Mesodermal cell (in vitro differentiated cells): ENCODE measurements around the gene AHCY.
A peak's percentile ranks its signal among the peaks of the same experiment; 100 is the strongest.
"Not testable (repeated sequence)": the region's sequence is repeated elsewhere in the genome, so short reads cannot be mapped to it uniquely, and the experiment has no call there.

Experiments
- H3K27ac ChIP-seq: 2 replicates; pipeline ENCODE4 v1.7.0; 2013; ENCODE audit warnings: mild to moderate bottlenecking, low read depth, low read length, moderate library complexity; ENCODE audit not compliant: severe bottlenecking
- H3K36me3 ChIP-seq: 2 replicates; pipeline ENCODE4 v1.7.1; 2013; ENCODE audit warnings: mild to moderate bottlenecking, low read length, moderate library complexity; ENCODE audit not compliant: control insufficient read depth, insufficient read depth
- H3K4me1 ChIP-seq: one replicate; pipeline ENCODE4 v1.7.1; 2013; ENCODE audit warnings: mild to moderate bottlenecking, low read length; ENCODE audit not compliant: insufficient read depth, control insufficient read depth, poor library complexity, severe bottlenecking
- H3K4me3 ChIP-seq: 2 replicates; pipeline ENCODE4 v1.7.0; 2013; ENCODE audit warnings: low read length, control low read depth, mild to moderate bottlenecking; ENCODE audit not compliant: insufficient read depth, poor library complexity, severe bottlenecking; ENCODE audit errors: extremely low read depth
- H3K9me3 ChIP-seq: 2 replicates; pipeline ENCODE4 v1.7.1; 2013; ENCODE audit warnings: mild to moderate bottlenecking, low read length, moderate library complexity; ENCODE audit not compliant: control insufficient read depth
- WGBS, 2 experiments: methylation state at CpG; one replicate each; pipeline ENCODE4 v1.1.5; 2013; ENCODE audit warnings: missing lambda C conversion rate in 2 of 2; ENCODE audit not compliant: insufficient coverage in 2 of 2; 5-methylcytosine and 5-hydroxymethylcytosine counted together

AHCY gene

DNA sequence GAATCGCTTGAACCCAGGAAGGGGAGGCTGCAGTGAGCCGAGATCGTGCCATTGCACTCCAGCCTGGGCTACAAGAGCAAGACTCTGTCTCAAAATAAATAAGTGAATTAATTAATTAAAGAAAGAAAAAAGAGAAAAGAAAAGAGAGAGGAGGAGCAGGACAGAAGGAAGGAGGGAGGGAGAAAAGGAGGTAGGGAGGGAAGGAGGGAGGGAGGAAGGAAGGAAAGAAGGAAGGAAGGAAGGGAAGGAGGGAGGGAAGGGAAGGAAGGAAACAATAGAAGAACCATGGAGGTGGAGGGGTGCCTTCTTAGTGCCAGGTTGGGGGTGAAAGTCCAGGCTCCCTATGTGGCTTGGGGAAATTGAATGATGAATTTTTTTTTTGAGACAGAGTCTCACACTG, 6.5 kb upstream of the AHCY start:
- WGBS, 2 experiments, result 100% methylated on average over 1 of the region's 3 CpGs; no CpG with 5 or more reads in 1 of the 2 experiments

DNA sequence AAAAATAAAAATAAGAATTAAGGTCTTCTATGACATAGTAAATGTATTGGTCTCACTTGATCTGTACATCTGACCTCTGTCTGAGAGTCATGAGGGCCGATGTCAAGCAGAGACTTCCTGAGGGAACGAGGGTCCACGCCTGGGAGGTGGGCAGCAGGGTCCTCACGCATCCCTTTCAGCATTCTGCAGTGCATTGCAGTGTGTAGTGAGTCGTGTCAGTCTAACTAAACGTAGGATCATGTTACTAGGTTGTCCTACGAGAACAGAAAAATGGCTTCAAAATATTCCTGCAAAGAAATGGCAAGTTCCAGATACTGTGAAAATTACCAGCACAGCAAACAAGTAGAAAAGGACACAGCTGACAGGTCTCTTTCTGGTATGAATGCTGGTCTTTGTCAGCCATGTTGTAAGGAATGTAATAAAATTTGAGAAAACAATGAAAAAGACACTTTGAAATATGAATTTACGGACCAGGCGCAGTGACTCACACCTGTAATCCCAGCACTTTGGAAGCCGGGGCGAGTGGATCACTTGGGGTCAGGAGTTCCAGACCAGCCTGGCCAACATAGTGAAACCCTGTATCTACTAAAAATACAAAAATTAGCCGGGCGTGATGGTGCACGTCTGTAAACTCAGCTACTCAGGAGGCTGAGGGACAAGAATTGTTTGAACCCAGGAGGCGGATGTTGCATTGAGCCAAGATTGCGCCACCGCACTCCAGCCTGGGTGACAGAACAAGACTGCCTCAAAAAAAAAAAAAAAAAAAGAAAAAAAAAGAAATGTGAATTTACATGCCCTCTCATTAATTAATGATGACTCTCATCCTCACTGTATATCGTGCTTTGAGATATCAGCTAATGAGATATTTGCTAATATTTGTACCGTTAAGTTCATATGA, 2.4 kb upstream of the AHCY start:
- Histone ChIP-seq H3K4me3 (no peak overlapping the region), H3K27ac (no peak overlapping the region), H3K9me3 (no peaks in the 10 kb centered on the region), H3K4me1 (peaks cover 10% of the 10 kb centered on the region), H3K36me3 (peaks cover 11% of the 10 kb centered on the region)
- WGBS, 2 experiments, result 91 to 93% methylated on average over 15 to 16 of the region's 19 CpGs

More for the DNA sequence above, 6.5 kb upstream of the AHCY start:
- Histone ChIP-seq H3K4me1 (peaks cover 7% of the 10 kb centered on the region), H3K4me3 (no peak overlapping the region), H3K9me3 (no peaks in the 10 kb centered on the region), H3K27ac (no peak overlapping the region), H3K36me3 (no peaks in the 10 kb centered on the region)

DNA sequence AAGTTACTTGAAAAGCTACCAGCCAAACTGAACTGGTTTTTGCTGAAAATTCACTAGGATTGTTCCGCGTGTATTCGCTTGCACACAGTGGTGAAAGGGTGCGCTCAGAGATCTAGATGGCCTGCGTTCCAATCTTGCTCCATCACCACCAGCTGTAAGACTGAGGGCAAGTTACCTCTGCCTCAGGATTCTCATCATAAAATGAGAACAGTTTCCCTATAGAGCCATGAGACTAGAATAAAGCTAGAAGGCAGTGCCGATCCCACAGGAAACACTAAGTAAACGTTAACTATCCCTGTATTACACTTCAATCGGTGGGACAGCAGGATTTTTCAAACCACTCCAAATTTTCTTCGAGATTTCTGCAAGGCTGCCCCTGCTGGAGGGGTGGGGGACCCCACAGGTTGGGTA, 838 bp downstream of the AHCY start:
- no peaks in the 10 kb centered on the region for H3K9me3 ChIP-seq
- H3K4me3 ChIP-seq, result peak overlapping the region; percentile 83
- 37 to 45% methylated on average over 8 of the region's 9 CpGs for WGBS, 2 experiments
- peaks cover 11% of the 10 kb centered on the region for H3K4me1 ChIP-seq
- peaks cover 25% of the 10 kb centered on the region for H3K36me3 ChIP-seq
- peak overlapping the region; percentile 97 for H3K27ac ChIP-seq

GRCh38 chr20:34301587-34302311, 1.4 kb downstream of the AHCY start:
- Histone ChIP-seq H3K36me3 (peaks cover 31% of the 10 kb centered on the region), H3K4me3 (peak overlapping the region; percentile 83), H3K4me1 (peaks cover 11% of the 10 kb centered on the region), H3K9me3 (no peaks in the 10 kb centered on the region), H3K27ac (no peak overlapping the region)
- WGBS, 2 experiments, result 93 to 94% methylated on average over 14 of the region's 17 CpGs

DNA sequence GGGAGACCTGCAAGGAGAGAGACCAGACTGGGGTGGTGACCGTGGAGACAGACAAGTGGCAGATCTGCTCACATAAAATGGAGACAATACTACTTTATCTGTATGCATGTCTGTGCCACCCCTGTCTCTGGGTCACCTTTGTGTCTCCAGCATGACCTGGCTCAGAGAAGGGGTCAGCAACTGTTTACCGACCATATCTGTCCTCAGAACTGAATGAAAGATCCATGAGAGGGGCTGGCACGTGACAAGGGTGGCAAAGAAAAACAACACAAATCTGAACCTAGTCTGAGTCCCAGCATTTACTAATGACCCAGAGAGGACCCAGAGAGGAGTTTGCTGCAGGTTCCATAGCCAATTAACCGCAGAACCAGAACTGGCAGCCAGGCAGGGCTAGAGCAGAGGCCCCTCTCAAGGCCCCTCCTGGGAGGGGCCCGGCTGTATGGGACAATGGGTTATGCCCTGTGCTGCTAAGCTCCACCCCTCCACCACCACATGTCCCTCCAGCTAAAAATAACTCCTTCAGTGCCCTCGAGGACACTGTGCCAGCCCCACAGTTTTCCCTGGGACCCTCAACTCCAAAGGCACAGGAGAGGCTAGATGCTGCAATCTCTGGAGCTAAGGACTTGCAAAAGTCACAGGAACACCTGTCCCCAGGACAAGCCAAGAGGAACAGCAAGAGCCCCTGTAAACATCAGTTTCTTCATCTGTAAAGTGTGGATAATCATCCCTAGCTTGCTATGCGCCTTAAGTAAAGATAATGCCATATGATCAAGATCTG, 2.2 kb downstream of the AHCY start:
- 85 to 90% methylated on average over 6 to 7 of the region's 7 CpGs for WGBS, 2 experiments
- no peaks in the 10 kb centered on the region for H3K9me3 ChIP-seq
- no peak overlapping the region for H3K4me3 ChIP-seq
- H3K4me1 ChIP-seq, result peaks cover 11% of the 10 kb centered on the region
- no peak overlapping the region for H3K27ac ChIP-seq
- peaks cover 38% of the 10 kb centered on the region for H3K36me3 ChIP-seq

GRCh38 chr20:34300256-34300806, 2.8 kb downstream of the AHCY start:
- WGBS, 2 experiments, result 97 to 100% methylated on average over 2 to 3 of the region's 3 CpGs
- Histone ChIP-seq H3K9me3 (no peaks in the 10 kb centered on the region), H3K4me1 (peaks cover 11% of the 10 kb centered on the region), H3K36me3 (peaks cover 39% of the 10 kb centered on the region), H3K27ac (no peak overlapping the region), H3K4me3 (no peak overlapping the region)

DNA sequence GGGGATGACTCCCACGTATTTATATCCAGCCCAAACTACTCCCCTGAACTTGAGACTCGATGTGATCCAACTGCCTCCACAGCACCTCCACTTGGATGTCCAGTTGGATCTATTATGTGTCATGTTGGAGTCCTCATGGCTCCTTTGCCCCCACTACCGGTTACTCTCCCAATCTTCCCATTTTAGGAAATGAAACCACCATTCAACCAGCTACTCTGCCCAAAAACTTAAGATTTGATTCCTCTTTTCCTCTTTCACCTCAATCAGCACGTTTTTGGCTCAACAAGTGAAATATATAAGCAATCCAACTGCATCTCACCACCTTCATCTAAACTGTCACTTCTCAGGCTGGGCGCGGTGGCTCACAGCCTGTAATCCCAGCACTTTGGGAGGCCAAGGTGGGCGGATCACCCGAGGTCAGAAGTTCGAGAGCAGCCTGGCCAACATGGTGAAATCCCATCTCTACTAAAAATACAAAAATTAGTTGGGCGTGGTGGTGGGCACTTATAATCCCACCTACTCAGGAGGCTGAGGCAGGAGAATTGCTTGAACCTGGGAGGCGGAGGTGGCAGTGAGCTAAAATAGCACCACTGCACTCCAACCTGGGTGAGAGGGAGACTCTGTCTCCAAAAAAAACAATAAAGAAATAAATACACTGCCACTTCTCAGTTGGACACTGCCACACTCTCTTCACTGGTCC, 3.4 kb downstream of the AHCY start:
- 77 to 86% methylated on average over 5 to 10 of the region's 11 CpGs for WGBS, 2 experiments
- Histone ChIP-seq H3K36me3 (peaks cover 45% of the 10 kb centered on the region), H3K4me1 (peaks cover 11% of the 10 kb centered on the region), H3K9me3 (no peaks in the 10 kb centered on the region), H3K4me3 (no peak overlapping the region), H3K27ac (no peak overlapping the region)

DNA sequence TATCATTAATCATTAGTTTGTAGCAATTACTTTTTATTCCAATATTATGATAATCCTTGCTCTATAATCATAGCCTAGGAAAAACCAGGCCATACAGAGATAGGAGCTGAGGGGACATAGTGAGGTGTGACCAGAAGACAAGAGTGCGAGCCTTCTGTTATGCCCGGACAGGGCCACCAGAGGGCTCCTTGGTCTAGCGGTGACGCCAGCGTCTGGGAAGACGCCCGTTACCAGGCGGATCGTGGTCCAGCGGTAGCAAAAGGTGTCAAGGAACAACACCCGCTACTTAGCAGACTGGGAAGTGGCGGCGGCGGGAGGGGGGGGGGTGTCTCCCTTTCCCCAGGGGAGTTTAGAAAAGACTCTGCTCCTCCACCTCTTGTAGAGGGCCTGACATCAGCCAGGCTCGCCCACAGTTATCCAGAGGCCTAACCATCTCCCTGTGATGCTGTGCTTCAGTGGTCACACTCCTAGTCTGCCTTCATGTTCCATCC, 4.8 kb downstream of the AHCY start:
- H3K9me3 ChIP-seq, H3K4me3 ChIP-seq, H3K27ac ChIP-seq: not testable (repeated sequence)
- peaks cover 14% of the 10 kb centered on the region for H3K4me1 ChIP-seq
- peaks cover 58% of the 10 kb centered on the region for H3K36me3 ChIP-seq
- WGBS, 2 experiments, result 55 to 100% methylated on average over 1 to 4 of the region's 15 CpGs

DNA sequence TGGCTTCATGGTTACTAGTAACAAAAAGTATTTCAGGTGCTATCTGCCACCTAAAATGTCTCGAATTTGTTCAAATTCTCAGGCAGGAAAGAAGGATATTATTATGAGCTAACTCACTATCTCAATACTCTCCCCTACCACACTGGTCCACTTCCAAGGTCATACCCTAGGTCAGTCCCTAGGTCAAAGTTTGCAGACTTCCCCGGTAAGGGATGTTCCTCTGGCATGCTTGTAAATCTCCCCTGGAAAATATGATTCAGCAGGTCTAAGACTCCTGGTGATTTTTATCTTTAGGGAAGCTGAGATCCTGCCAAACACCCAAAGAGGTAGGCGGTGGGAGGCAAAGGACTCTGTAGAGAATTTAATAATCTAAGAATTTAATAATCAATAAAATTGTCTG, 6.7 kb downstream of the AHCY start:
- WGBS, 2 experiments, result 93 to 100% methylated on average over 1 to 2 of the region's 3 CpGs

More for the DNA sequence above, 6.7 kb downstream of the AHCY start:
- H3K4me1 ChIP-seq, result peaks cover 12% of the 10 kb centered on the region
- H3K4me3 ChIP-seq, result no peak overlapping the region
- H3K9me3 ChIP-seq, result no peaks in the 10 kb centered on the region
- no peak overlapping the region for H3K27ac ChIP-seq
- peaks cover 71% of the 10 kb centered on the region for H3K36me3 ChIP-seq
